NCI-H345 treated with DMSO at 0.1 percent for 48 hours (cell line): ENCODE measurements around the gene STARD3.
A peak's percentile ranks its signal among the peaks of the same experiment; 100 is the strongest.

Experiments used
- DNase-seq: peaks from one replicate; lab custom pipeline; 2025; ENCODE audit not compliant: unreplicated experiment; lab: John Stamatoyannopoulos, UW

STARD3 gene

GRCh38 chr17:39658346-39658745 lies 21.4 kb downstream of the STARD3 start:
- DNase-seq: no peak

GRCh38 chr17:39658760-39659159 lies 21.8 kb downstream of the STARD3 start:
- no peak for DNase-seq

GRCh38 chr17:39659279-39660010 lies 22.5 kb downstream of the STARD3 start:
- no peak for DNase-seq

GRCh38 chr17:39660011-39660360 lies 23.0 kb downstream of the STARD3 start:
- DNase-seq: no peak

- no peak for DNase-seq
These were observed 23.7 kb downstream of the STARD3 start for GRCh38 chr17:39660397-39661385.

- DNase-seq: no peak
These were observed 25.0 kb downstream of the STARD3 start for GRCh38 chr17:39661744-39662541.

GRCh38 chr17:39662551-39663339 lies 25.8 kb downstream of the STARD3 start:
- DNase-seq: no peak

- no peak for DNase-seq
These were observed 26.4 kb downstream of the STARD3 start for GRCh38 chr17:39663340-39663687.

GRCh38 chr17:39663688-39664580 lies 27.0 kb downstream of the STARD3 start:
- no peak for DNase-seq

- DNase-seq: no peak
These were observed 27.9 kb downstream of the STARD3 start, which contains the start of gene TCAP for GRCh38 chr17:39664581-39665561. Gene TCAP (plus strand): TSS chr17:39665349. CDS start chr17:39665360, 11 bp downstream.

- DNase-seq: peak; percentile 34
These were observed 28.8 kb downstream of the STARD3 start for GRCh38 chr17:39665642-39666224.

- no peak for DNase-seq
These were observed 29.3 kb downstream of the STARD3 start for GRCh38 chr17:39666231-39666600.

GRCh38 chr17:39666601-39667261 lies 29.8 kb downstream of the STARD3 start:
- no peak for DNase-seq

GRCh38 chr17:39667262-39667944 lies 30.5 kb downstream of the STARD3 start:
- DNase-seq: no peak

- DNase-seq: peak; percentile 21
These were observed 31.3 kb downstream of the STARD3 start, which contains the start of gene PNMT for GRCh38 chr17:39667945-39668924. Gene PNMT (plus strand): TSS chr17:39668453. CDS start chr17:39668476, 23 bp downstream.
